ENCODE data around the gene CXorf38.

The CXorf38 gene

DNA sequence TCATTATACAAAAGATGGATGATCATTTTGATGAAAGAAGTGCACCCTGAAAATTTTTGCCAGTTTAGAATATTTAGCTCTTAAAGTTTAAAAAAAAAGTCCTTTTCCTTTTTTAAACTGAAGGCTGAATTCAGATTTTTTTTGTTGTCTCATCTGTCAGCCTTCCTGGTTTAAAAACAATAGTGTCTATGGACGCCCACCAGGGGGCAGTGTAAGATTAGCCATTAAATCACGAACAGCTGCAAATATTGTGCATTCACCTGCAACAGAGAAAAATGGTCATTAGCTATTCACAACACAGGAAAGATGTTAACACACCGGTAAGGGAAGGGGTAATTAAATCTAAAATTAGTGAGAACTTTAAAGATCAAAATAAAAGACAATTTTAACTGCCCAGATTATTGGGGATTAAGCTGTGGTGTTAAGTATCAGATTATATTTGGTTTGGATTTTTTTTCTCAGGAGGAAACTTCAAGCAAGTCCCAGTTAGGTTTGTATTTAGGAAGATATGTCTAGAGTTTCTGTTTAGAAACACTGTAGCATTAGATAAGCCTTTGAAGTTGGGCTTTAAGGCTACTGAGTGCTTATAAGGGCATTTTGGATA is 4.4 kb upstream of the CXorf38 start:
- TF ChIP-seq GATA1 (IDR thresholded peaks at IDR 0.05; ENCODE audit: low read depth, low read length) (no peak), POLR2A (IDR thresholded peaks at IDR 0.05; ENCODE audit: low read length) (no peak)

DNA sequence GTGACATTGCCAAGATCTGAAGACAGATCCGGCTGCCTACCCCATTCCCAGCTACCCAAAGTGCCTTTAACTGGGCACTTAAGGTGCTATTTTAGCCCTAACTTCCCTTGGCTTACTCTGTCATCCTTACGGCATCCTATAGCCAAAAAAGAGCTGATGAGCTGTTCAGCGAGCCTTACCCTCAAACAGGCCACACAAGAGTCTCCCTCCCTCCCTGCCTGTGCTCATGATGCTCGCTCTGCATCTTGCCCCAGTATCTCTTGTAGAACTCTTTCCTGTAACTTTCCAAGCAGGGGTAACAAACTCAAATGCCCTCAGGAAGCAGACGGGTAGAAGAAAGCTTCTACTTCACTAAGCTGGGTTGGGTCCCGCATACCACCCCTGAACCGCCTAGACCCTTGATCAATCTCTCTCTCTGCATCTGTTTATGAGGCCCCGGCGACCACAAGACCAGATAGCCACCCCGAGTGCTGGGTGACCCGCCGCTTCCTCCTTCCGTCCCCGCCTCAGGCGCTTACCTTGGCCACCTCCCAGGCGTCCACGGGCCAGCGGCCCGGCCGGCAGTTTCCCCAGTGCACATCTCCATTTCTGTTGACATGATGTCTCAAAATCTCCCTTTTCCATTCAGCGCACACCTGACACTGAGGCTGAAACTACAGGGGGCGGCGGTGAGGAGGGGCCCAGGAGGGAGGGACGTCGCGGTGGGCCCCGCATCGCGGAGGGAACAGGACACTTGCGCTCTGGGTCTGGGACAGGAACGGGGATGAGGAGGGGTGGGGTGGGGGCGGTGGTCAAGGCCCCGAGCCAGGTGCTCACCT is 663 bp downstream of the CXorf38 start:
- TF ChIP-seq POLR2A (IDR thresholded peaks at IDR 0.05; ENCODE audit: low read length) (no peak), GATA1 (IDR thresholded peaks at IDR 0.05; ENCODE audit: low read depth, low read length) (no peak)
- peak; percentile 68 to 76 for DNase-seq

More for the DNA sequence above, 4.4 kb upstream of the CXorf38 start:
- peak; percentile 71 to 86 for DNase-seq

DNA sequence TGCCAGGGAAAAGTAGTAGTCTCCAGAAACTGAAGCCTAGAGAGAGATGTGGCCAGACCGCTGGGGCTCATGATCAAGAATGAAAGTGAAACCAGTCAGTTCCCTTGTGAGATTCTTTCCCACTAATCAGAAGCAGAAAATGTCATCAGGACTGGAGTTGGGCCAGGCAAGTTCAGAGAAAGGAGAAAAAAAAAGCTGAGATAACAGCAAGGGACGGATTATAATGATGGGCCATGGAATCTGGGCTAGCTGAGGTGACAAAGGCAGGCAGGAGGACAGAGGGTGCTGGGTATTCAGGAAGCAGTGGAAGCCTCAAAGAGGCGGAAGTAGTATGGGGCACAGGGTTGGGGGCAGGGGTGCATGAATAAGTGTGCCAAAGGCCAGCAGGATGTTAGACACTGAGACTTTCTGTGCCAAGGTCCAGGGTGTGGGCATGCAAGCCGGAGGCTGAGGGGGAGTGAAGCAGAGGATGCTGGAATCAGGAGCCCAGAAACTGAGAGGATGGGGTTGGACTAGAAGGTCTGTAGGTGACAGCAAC is 2.5 kb downstream of the CXorf38 start:
- peak; percentile 84 to 85 for DNase-seq
- TF ChIP-seq POLR2A (IDR thresholded peaks at IDR 0.05; ENCODE audit: low read length) (no peak), GATA1 (IDR thresholded peaks at IDR 0.05; ENCODE audit: low read depth, low read length) (no peak)

DNA sequence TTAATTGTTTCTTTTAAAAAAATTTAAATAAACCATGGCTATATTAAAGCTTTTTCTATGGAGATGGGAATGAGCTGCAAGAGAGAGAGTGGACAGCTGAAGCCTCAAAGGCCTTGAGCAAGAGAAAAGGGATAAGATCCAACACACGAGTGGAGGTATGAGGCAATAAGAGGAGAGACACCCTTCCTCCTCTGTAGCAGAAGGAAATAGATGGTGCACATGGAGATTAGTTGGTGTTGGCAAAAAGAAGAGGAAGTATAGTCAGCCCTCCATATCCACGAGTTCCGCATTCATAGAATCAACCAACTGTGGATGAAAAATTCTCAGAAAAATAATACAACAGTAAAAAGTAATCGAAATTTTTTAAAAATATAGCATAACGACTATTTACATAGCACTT is 3.2 kb downstream of the CXorf38 start:
- TF ChIP-seq POLR2A (IDR thresholded peaks at IDR 0.05; ENCODE audit: low read length): no peak
- DNase-seq: peak; percentile 38 to 48

DNA sequence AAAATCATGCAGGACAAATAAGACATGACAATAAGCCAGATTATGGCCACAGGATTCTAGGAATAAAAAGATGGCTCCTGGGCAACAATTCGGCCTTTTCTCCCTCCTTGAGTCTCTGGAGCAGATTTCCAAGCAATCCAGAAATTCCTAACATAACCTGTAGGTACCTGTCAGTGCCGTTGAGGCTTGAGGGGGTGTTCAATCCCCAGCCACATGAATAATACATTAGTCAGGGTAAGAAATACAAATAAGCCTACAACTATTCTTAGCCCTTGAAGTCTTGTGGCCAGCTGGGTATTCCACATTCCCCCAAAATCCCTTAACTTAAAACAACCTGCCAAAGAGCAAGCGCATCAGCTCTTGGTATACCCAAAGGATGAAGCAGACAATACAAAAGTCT is 9.7 kb downstream of the CXorf38 start:
- no peak for DNase-seq
- TF ChIP-seq GATA1 (IDR thresholded peaks at IDR 0.05; ENCODE audit: low read depth, low read length): no peak

DNA sequence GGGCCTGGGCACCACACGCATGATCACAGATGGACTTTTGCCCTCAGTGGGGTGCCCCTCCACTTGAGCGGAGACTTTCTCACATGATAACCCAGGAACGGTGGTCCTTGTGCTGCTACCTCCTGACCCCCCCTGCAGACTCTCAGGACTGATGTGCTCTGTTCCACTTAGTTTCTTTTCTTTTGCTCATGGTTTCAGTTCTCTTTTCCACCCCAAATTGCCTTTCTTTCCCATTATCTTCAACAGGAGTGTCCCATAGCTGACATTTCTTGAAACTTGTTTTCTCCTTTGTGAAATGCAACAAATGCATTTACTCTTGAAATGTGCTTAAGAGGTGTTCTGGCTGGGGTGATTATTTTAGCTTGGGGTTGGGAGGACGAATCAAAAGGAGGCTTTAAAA is 15.2 kb downstream of the CXorf38 start:
- DNase-seq: no peak
- no peak for TF ChIP-seq POLR2A (IDR thresholded peaks at IDR 0.05; ENCODE audit: low read length)
- no peak for TF ChIP-seq GATA1 (IDR thresholded peaks at IDR 0.05; ENCODE audit: low read depth, low read length)

DNA sequence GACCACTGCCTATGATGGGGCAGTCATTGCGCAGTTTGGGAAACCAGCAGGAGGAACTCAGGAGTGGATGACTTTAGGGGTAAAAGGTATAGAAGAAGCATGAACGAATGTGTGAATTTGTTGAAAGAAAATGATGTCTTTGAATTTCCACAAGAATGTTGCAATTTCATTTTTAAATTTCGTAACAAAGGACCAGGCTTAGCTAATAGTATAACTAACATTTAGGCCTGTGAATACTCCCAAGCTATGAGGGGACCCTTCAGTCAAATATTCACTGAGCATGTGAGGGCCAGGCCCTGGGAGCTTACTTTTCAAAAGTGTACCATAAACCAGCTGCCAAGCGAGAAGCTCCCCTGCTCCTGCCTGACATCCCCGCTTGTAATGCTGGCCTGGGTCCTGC is 18.9 kb downstream of the CXorf38 start:
- DNase-seq: no peak
- TF ChIP-seq GATA1 (IDR thresholded peaks at IDR 0.05; ENCODE audit: low read depth, low read length) (no peak), POLR2A (IDR thresholded peaks at IDR 0.05; ENCODE audit: low read length) (no peak)

DNA sequence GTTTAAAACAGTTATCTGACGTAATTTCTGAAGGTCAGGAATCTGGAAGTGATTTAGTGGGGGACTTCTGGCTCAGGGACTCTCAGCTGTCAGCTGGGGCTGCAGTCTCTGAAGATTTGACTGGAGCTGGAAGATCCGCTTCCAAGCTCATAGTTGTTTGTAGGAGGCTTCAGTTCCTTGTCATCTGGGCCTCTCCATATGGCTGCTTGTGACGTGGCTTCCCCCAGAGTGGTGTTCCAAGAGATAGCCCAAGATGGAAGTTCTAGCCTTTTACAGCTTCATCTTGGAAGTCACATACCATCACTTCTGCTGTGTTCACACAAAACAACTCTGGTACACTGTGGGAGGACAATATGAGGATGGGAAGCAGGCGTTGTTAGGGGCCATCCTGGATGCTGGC is 22.1 kb downstream of the CXorf38 start:
- TF ChIP-seq GATA1 (IDR thresholded peaks at IDR 0.05; ENCODE audit: low read depth, low read length): no peak
- no peak for TF ChIP-seq POLR2A (IDR thresholded peaks at IDR 0.05; ENCODE audit: low read length)
- DNase-seq: no peak

DNA sequence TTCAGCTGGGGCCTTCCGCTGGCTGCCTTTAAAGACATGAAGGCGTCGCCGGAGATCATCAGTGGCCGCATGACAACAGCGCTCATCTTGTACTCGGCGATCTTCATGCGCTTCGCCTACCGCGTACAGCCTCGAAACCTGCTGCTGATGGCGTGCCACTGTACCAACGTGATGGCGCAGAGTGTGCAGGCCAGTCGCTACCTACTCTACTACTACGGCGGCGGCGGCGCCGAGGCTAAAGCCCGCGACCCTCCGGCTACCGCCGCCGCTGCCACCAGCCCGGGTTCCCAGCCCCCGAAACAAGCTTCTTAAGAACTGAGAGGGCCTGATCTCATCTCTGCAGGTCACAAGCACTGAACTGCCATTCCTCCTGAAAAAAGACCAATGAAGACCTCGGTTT is 23.7 kb downstream of the CXorf38 start:
- TF ChIP-seq GATA1 (IDR thresholded peaks at IDR 0.05; ENCODE audit: low read depth, low read length) (no peak), POLR2A (IDR thresholded peaks at IDR 0.05; ENCODE audit: low read length) (no peak)
- no peak for DNase-seq

DNA sequence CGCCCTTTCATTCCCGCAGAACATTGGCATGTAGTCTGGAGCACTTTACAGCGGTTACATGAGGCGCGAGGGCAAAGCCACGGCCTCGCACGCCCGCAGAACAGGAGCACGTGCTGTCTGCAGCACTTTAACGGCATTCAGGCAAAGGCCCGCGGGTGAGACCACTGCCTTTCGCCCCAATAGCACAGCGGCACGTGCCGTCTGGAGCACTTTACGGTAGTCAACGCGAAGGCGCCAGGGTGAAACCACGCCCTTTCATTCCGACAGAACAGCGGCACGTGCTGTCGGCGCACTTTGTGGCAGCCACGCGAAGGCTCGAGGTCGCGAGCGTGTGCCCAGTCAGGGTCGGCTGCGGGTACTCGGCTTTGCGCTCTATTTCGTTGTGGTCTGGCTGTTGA is 24.2 kb downstream of the CXorf38 start, which contains the start of gene MPC1L:
Gene MPC1L, plus strand, starts transcription at position 290 of the 398 bp plus-strand sequence. CDS start 138 bp downstream, outside the sequence.
- DNase-seq: no peak
- no peak for TF ChIP-seq POLR2A (IDR thresholded peaks at IDR 0.05; ENCODE audit: low read length)
- no peak for TF ChIP-seq GATA1 (IDR thresholded peaks at IDR 0.05; ENCODE audit: low read depth, low read length)

DNA sequence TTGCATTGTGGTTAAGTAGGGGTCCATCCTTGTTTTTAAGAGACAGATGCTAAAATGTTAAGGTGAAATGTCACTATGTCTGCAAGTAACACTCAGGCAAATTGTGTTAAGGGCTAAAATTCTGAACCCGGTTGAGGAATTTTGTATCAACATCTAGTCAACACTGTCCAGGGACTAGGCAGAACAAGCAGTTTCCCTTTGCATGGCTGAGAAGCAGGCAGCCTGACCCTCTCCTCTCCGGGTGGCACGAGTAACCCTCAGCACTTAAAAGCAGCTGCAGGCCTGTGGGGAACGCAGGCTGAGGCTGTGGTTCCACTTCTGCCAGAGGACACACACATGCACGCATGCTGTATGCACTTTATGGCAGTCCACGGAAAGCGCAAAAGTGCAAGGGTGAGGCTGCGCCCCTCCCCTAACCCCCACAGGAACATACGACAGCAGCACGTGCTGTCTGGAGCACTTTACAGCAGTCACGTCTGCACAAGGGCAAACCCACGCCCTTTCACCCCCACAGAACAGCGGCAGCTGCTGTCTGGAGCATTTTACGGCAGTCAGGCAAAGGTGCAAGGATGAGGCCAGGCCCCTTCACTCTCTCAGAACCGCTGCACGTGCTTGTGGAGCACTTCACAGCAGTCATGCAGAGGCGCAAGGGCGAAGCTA is 24.8 kb downstream of the CXorf38 start:
- DNase-seq: no peak
- TF ChIP-seq POLR2A (IDR thresholded peaks at IDR 0.05; ENCODE audit: low read length): no peak
- TF ChIP-seq GATA1 (IDR thresholded peaks at IDR 0.05; ENCODE audit: low read depth, low read length): no peak

DNA sequence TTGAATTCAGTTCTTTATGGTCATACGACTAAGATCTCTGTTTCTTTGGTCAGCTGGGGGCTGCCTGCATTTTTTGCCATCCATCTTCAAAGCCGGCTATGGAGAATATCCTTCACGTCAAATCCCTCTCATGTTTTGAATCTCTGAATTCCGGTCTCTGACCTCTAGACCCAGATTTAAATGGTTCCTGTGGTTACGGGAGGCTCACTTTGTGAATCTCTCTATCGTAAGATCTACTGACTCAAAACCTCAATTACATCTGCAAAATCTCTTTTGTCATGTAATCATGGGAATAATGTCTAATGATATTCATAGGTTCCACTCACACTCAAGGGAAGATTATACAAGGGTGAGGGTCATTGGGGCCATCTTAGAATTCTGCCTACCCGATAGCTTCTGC is 29.8 kb downstream of the CXorf38 start:
- TF ChIP-seq POLR2A (IDR thresholded peaks at IDR 0.05; ENCODE audit: low read length) (no peak), GATA1 (IDR thresholded peaks at IDR 0.05; ENCODE audit: low read depth, low read length) (no peak)
- DNase-seq: no peak

DNA sequence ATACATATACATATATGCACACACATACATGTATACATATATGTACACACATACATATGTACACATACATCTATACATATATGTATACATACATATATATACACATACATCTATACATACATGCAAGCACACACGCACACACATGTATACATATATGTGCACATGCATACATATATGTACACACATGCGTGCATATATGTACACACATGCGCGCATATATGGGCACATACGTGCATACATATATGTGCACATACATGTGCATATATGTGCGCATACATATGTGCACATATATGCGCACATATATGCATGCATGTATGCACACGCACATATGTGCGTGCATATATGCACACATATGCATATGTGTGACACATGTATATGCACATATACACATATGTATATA is 31.4 kb downstream of the CXorf38 start:
- TF ChIP-seq GATA1 (IDR thresholded peaks at IDR 0.05; ENCODE audit: low read depth, low read length): no peak
- no peak for TF ChIP-seq POLR2A (IDR thresholded peaks at IDR 0.05; ENCODE audit: low read length)
- no peak for DNase-seq

DNA sequence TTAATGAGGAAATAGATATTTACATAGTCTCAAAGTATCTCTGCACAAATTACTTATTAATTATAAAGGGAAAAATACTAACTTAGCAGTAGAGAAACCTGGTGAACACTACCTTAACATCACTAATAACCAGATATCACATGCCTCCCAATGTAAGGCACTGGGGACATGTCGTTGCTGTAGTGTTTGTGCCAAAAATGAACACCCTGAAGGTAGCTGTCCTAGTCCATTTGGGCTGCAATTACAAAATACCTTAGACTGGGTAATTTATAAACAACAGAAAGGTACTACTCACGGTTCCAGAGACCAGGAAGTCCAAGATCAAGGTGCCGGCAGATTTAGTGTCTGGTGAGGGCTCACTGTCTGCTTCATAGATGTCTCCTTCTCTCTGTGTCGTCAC is 34.9 kb downstream of the CXorf38 start:
- TF ChIP-seq POLR2A (IDR thresholded peaks at IDR 0.05; ENCODE audit: low read length): no peak
- TF ChIP-seq GATA1 (IDR thresholded peaks at IDR 0.05; ENCODE audit: low read depth, low read length): no peak

More for the DNA sequence above, 34.9 kb downstream of the CXorf38 start:
- no peak for DNase-seq
